Middle frontal gyrus (tissue), 1 donor: ENCODE measurements around the gene PHF21B.
"Not testable (repeated sequence)": the region's sequence is repeated elsewhere in the genome, so short reads cannot be mapped to it uniquely, and the experiment has no call there.

Experiments
- DNase-seq: peaks from one replicate; pipeline ENCODE4 v3.0.0-alpha.2; 2015; ENCODE audit warnings: low spot score; ENCODE audit errors: extremely low spot score

The PHF21B gene

DNA sequence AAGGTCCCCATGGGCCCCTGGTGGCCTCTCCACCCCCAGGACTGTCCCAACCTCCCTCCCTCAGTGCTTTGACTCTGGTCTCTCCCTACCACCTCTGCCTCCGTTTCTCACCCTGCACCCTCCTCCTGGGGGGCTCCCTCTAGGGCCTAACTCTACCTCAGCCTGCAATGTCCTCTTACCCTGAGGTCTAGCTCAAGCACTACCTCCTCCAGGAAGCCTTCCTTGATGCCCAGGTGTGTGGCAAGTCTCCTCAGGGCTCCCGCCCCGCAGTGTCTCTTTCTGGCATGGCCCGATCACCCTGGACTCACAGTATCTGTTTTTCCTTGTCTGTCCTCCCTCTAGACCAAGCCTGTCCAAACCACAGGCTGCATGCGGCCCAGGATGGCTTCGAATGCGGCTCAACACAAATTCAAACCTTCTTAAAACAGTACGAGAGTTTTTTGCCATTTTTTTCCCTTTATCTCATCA lies 90.8 kb downstream of the PHF21B start:
- no peak for DNase-seq

DNA sequence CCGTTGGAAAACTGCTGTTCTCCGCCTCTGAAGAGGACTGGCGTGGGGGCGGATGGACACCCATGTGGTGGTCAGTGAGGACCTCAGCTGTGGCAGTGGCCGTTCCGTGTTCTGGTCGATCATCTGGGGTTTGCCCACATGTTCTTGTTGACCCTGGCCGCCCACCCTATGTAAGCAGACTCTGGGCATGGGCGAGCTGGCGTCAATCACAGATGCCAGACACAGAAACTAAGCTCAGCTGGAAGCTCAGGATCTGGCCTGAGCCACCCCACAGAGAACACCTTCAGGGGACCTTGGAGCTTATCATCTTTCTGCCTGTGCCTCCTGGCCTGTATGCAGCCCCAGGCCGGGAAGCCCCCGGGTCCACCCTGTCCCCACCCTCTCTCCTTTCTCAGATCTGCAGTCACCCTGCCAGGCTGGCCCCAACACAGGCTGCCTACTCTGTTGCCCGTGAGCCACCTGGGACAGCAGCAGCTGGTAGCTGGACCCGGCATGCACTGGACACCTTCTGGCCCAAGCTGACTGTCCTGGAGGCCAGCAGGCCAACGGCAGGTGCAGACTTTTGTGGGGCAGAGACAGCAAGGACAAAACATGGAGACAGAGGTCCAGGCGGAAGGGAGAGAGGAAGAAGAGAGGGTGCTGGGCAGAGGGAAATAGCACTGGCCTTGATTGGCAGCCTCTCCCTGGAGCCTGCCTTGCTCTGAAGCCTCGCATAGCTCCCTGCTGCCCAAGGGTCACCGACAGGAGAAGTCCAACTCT lies 91.5 kb downstream of the PHF21B start:
- no peak for DNase-seq

- no peak for DNase-seq
Measured at GRCh38 chr22:44917372-44918165, 92.2 kb downstream of the PHF21B start.

DNA sequence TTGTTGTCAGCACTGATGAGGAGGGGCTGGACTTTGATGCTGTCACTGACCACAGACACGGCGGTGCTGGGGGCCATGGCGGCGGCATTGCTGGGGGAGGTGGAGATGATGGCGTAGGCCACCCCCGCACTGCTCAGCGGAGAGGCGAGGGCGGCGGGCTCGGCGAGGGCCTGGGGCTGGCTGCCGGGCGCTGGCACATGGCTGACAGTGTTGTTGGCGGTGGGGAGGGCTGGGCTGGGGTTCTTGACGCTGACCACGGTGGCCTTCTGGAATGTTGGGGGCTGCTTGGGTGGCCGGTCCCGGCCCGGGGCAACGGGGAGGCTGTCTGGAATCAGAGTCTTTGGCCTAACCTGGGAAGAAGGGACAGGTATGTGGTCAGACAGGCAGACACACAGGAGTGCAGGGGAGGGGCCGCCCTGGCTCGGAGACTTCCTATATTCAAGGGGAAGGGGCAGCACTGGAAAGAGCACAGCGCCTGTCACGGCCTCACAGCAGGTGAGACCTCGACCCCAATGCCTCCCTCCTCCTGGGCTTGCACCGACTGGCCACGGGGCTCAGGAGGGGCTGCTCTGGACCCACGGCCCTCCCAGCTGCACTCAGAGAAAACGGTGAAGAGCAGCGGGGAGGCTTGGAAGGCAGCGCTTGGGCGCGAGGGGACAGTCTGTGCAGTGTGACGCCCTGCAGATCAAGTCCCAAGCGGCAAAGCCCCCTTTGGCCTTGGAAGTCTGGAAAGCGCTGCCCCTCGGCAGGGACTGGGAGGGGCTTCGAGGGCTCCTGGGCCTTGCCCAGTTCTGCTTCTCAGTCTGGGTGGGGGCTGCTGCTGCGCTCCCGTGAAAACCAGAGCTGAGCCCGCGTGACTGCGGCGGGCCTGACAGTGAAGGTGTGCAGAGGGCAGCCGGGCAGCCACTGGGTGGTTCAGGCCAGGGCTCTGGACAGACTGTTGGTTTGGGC lies 93.2 kb downstream of the PHF21B start:
- DNase-seq = no peak

DNA sequence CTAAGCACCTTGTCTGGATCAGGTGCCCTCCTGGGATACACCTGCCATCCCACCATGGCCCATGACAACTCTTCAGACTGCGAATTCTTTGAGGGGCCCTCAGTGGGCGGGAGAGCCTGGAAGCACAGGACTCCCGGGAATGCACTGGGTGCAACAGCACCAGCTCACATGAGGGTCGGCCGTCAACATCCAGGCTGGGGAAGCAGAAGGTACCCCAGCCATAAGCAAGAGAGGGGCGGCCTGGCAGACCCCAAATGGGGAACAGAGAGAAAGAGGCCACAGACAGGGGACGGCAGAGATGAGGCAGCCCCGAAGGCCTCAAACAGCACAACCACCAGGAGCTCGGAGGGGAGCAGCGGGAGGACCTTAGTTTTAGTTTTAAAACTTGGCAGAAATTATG lies 94.4 kb downstream of the PHF21B start:
- DNase-seq = no peak

GRCh38 chr22:44914026-44914721 lies 95.6 kb downstream of the PHF21B start:
- no peak for DNase-seq

GRCh38 chr22:44913198-44913983 lies 96.4 kb downstream of the PHF21B start:
- no peak for DNase-seq

- no peak for DNase-seq
Measured at GRCh38 chr22:44909241-44909640, 100.6 kb downstream of the PHF21B start.

GRCh38 chr22:44907765-44908737 lies 101.8 kb downstream of the PHF21B start:
- no peak for DNase-seq

DNA sequence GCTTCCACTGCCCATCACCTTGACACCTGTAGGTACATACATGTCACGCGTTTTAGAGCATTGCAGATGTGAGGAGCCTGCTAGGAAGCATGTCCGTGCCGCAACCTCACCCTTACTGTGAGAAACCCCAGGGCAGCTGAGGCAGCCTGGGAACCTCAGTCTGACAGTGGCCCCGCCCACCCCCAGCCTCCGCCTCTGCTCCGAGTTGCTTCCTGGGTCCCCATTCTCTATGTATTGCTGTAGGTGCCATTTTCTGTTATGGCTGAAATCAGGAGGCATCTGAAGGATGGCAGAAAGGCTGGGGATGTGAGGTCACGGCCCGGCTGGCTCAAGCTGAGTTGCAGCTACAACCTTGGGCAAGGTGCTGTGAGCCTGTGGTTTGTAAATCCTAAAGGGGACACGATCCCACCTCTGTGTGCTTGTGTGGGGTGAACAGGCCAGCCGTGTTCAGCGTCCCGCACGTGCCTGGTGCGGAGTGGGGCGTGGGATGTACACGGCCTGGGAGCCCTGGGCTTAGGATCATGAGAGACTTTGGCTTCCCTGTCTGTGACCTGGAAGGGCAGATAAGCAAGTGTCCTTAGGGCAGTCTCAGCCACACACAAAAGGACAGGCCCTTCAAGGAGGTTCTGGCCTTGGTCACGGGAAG lies 102.7 kb downstream of the PHF21B start:
- no peak for DNase-seq

GRCh38 chr22:44906248-44906936 lies 103.4 kb downstream of the PHF21B start:
- no peak for DNase-seq

DNA sequence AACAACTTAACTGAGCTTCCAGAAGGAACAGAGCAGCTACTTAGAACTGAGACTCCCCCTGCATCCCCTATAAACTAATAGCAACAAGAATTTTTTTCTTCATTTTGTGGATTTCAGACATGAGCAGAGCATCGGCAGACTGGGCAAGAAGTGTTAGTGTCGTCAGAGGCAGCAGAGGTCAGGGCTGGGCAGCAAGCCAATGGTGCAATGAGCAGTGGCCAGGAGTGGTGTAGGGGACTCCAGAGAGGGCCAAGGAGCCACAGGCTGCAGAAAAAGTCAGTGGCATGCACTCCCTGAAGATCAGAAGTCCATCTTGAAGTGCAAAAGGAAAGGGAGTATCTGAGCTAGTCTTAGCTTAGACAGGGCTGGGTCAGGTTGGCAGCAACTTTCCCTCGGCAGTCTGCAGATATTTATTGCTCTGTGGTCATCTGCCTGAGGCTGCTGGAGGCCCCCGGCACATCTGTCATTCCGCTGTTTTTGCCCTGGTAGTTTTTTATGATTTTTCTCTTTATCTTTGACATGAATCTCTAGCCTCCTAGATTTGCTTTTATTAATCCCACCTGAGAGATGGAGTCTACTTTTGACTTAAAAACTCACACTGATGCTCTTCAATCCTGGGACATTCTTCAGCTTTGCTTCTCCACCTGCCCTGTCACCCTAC lies 105.2 kb downstream of the PHF21B start:
- DNase-seq = not testable (repeated sequence)

- not testable (repeated sequence) for DNase-seq
Measured at GRCh38 chr22:44903164-44903563, 106.6 kb downstream of the PHF21B start.

- DNase-seq = no peak
Measured at GRCh38 chr22:44901301-44901700, 108.5 kb downstream of the PHF21B start.

- DNase-seq = no peak
Measured at GRCh38 chr22:44898236-44898635, 111.6 kb downstream of the PHF21B start.

DNA sequence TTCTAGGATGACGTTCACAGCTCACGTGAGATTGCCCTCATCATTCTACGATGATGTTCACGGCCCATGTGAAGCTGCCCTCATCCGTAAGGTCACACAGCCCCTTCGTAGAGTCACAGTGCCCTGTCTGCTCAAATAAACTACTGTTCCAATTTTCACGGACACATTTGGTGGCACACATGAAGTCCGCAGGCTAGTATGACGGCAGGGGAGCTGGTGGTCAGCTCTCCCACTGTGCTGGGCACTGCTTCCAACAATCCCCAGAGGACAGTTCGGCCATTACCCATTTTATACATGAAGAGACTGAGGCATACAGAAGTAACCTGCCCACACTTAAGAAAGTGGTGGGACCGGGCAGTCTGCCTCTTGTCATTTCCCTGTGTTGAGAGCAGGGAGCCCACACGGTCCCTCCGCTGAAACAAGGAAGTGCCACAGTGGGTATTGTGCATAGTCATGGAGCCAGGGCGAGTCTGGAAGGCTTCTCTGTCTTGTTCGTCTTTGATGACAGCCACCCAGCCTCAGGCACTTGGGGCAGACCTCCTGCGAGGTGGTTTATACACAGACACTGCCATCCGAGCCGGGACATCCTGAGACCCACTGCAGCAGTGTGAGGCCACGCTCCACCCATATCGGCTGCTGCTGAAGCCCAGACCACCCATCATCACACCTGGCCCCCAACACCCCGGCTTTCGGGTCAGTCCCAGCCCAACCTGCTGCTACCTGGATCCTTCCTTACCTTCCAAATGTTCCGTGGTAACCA lies 114.3 kb downstream of the PHF21B start:
- DNase-seq = no peak
